Activated B cell treated with CpG ODN at 0.5 μM for 24 hours (primary cell): Measurements from ENCODE around the gene ZNF541. TPM values are rescaled to one million over a fixed set of nuclear protein-coding genes. Genes with fewer than 3 reads are reported as not detected.

Source experiments
- ATAC-seq: fragments of 200-7000 bp; cut with Tn5 transposase; one replicate; pipeline ENCODE4 v1.10.0; 2021; ENCODE audit warnings: low read depth, mild to moderate bottlenecking, moderate library complexity
- CTCF ChIA-PET: fragments of 350-600 bp; sonication (Branson Sonifier 250); formaldehyde crosslinking; loops from one replicate; lab custom pipeline; 2021; ENCODE audit warnings: antibody characterized with exemption; lab: Charles Lee
- POLR2A ChIA-PET: fragments of 350-600 bp; sonication (Branson Sonifier 250); formaldehyde crosslinking; loops from one replicate; lab custom pipeline; 2021; ENCODE audit warnings: antibody characterized with exemption; lab: Charles Lee
- DNase-seq: peaks from one replicate; pipeline ENCODE4 v3.0.0; 2022
- H3K27ac Mint-ChIP-seq: one replicate; pipeline ENCODE4 v1.8.0; 2020; ENCODE audit warnings: mixed read lengths
- H3K27me3 Mint-ChIP-seq: one replicate; pipeline ENCODE4 v1.8.0; 2021; ENCODE audit warnings: mixed read lengths
- H3K36me3 Mint-ChIP-seq: one replicate; pipeline ENCODE4 v1.8.0; 2021; ENCODE audit warnings: low read depth, mixed read lengths
- H3K4me1 Mint-ChIP-seq: one replicate; pipeline ENCODE4 v1.8.0; 2021; ENCODE audit warnings: mixed read lengths
- H3K4me3 Mint-ChIP-seq: one replicate; pipeline ENCODE4 v1.8.0; 2020; ENCODE audit warnings: mild to moderate bottlenecking, mixed read lengths
- H3K9me3 Mint-ChIP-seq: one replicate; pipeline ENCODE4 v1.8.0; 2020; ENCODE audit warnings: mixed read lengths
- intact Hi-C: fragments of 100-400 bp; cut with micrococcal nuclease; formaldehyde crosslinking; loops from one replicate; pipeline ENCODE4 v1.15.1; 2024
- total RNA-seq: library from RNA; stranded (reverse); gene quantifications from 2 replicates; pipeline ENCODE4 v1.2.3, GENCODE V29; 2022
- TF ChIP-seq, protein P1 (sequence below): fragments of 200-600 bp; IDR thresholded peaks from one replicate; pipeline ENCODE4 v1.8.0; 2022; ENCODE audit warnings: antibody characterized with exemption, mild to moderate bottlenecking

The ZNF541 gene
- total RNA-seq, 1 donor from 2014 or later = not detected

DNA sequence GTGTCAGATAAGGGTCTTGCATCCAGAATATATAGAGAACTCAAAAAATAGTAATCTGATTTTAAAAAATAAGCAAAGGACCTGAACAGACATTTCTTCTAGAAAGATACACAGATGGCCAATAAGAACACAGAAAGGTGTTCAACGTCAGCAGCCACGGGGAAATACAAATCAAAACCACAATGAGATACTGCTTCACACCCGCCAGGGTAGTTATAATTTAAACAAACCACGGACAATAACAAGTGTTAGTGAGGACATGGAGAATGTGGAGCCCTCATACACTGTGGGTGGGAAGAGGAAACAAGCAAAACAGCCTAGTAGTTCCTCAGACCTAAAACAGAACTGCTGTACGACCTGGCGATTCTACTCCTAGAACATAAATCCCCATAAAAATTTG is 31.4 kb downstream of the ZNF541 start:
- CTCF ChIA-PET = no interaction called here
- Mint-ChIP-seq H3K9me3 (no peaks in the 10 kb centered on the region), H3K36me3 (no peaks in the 10 kb centered on the region), H3K4me1 (peaks cover 12% of the 10 kb centered on the region), H3K27ac (no peak overlapping the region), H3K4me3 (no peak overlapping the region), H3K27me3 (peaks cover 36% of the 10 kb centered on the region)
- TF ChIP-seq, protein P1, sequence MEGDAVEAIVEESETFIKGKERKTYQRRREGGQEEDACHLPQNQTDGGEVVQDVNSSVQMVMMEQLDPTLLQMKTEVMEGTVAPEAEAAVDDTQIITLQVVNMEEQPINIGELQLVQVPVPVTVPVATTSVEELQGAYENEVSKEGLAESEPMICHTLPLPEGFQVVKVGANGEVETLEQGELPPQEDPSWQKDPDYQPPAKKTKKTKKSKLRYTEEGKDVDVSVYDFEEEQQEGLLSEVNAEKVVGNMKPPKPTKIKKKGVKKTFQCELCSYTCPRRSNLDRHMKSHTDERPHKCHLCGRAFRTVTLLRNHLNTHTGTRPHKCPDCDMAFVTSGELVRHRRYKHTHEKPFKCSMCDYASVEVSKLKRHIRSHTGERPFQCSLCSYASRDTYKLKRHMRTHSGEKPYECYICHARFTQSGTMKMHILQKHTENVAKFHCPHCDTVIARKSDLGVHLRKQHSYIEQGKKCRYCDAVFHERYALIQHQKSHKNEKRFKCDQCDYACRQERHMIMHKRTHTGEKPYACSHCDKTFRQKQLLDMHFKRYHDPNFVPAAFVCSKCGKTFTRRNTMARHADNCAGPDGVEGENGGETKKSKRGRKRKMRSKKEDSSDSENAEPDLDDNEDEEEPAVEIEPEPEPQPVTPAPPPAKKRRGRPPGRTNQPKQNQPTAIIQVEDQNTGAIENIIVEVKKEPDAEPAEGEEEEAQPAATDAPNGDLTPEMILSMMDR = no peak
- intact Hi-C loops = no loop called here
- POLR2A ChIA-PET = no interaction called here
- DNase-seq = no peak
- no peak for ATAC-seq

- ATAC-seq (no peak), DNase-seq (no peak)
- TF ChIP-seq, protein P1 = no peak
- peaks cover 12% of the 10 kb centered on the region for H3K4me1 Mint-ChIP-seq
- no peak overlapping the region for H3K27ac Mint-ChIP-seq
- no peaks in the 10 kb centered on the region for H3K9me3 Mint-ChIP-seq
- intact Hi-C loops = no loop called here
- ChIA-PET CTCF (no interaction called here), POLR2A (interaction anchor here (0.7 kb wide), 1 partner anchor 202 kb away, joined by 5 read pairs; no protein-coding TSS in a partner anchor)
- no peaks in the 10 kb centered on the region for H3K36me3 Mint-ChIP-seq
- H3K4me3 Mint-ChIP-seq = no peak overlapping the region
- H3K27me3 Mint-ChIP-seq = peaks cover 36% of the 10 kb centered on the region
Measured at GRCh38 chr19:47540748-47541147, 32.2 kb downstream of the ZNF541 start.

GRCh38 chr19:47539747-47540311 is 33.1 kb downstream of the ZNF541 start:
- ATAC-seq (no peak), DNase-seq (no peak)
- no peak overlapping the region for H3K4me3 Mint-ChIP-seq
- H3K27ac Mint-ChIP-seq = no peak overlapping the region
- peaks cover 36% of the 10 kb centered on the region for H3K27me3 Mint-ChIP-seq
- peaks cover 12% of the 10 kb centered on the region for H3K4me1 Mint-ChIP-seq
- TF ChIP-seq, protein P1 = no peak
- H3K9me3 Mint-ChIP-seq = peaks cover 3% of the 10 kb centered on the region
- no peaks in the 10 kb centered on the region for H3K36me3 Mint-ChIP-seq
- ChIA-PET CTCF (no interaction called here), POLR2A (no interaction called here)
- intact Hi-C loops = no loop called here

DNA sequence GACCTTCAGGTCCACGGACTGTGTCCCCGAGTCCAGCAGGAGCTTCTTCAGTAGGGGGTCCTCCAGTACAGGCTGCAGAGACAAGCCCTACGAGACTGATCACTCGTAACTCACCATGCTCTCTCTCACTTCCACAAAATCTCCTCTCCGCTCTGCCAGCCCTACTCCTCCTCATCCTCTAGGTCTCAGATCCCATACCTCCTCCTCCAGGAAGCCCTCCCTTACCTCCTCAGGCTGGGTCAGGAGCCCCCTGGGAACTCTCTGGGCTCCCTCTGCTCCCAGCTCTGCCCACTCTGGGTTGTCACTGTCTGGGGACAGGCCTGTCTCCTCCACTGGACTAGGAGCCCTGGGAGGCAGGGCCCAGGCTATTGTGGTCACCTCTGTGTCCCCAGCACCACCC is 34.1 kb downstream of the ZNF541 start:
- Mint-ChIP-seq H3K36me3 (no peaks in the 10 kb centered on the region), H3K9me3 (peaks cover 3% of the 10 kb centered on the region), H3K27ac (no peak overlapping the region), H3K4me3 (no peak overlapping the region), H3K4me1 (peaks cover 10% of the 10 kb centered on the region), H3K27me3 (peaks cover 31% of the 10 kb centered on the region)
- ATAC-seq (no peak), DNase-seq (no peak)
- ChIA-PET CTCF (no interaction called here), POLR2A (no interaction called here)
- intact Hi-C loops = no loop called here
- TF ChIP-seq, protein P1 = no peak

DNA sequence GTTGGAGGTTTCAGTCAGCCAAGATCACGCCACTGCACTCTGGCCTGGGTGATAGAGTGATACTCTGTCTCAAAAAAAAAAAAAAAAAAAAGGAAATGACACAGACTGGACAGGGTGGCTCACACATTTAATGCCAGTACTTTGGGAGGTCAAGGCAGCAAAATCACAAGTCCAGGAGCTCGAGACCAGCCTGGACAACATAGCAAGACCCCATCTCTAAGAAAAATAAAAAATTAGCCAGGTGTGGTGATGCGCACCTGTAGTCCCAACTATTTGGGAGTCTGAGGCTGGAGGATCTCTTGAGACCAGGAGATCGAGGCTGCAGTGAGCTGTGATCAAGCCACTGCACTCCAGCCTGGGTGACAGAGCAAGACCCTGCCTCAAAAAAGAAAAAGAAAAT is 35.5 kb downstream of the ZNF541 start:
- Mint-ChIP-seq H3K4me1 (peaks cover 10% of the 10 kb centered on the region), H3K27me3 (peaks cover 29% of the 10 kb centered on the region), H3K27ac (no peak overlapping the region), H3K36me3 (no peaks in the 10 kb centered on the region), H3K9me3 (peaks cover 3% of the 10 kb centered on the region), H3K4me3 (no peak overlapping the region)
- TF ChIP-seq, protein P1 = no peak
- DNase-seq (no peak), ATAC-seq (no peak)
- intact Hi-C loops = no loop called here
- CTCF ChIA-PET = no interaction called here
- POLR2A ChIA-PET = no interaction called here
